AG04449 (cell line): ENCODE data around the gene VIPR2.
"Not testable (repeated sequence)": the region's sequence is repeated elsewhere in the genome, so short reads cannot be mapped to it uniquely, and the experiment has no call there.

Experiments
- CTCF ChIA-PET: fragments of 350-600 bp; formaldehyde crosslinking; extraction: SDS; loops from one replicate; lab custom pipeline; 2021; ENCODE audit warnings: antibody characterized with exemption; lab: Yijun Ruan, JAX
- POLR2A ChIA-PET: fragments of 400-600, 350-600 bp; formaldehyde crosslinking; extraction: SDS; loops from one replicate; lab custom pipeline; 2020; ENCODE audit warnings: antibody characterized with exemption, inconsistent platforms; lab: Yijun Ruan, JAX
- DNase-seq: peaks from one replicate; pipeline ENCODE4 v3.0.0-alpha.2; 2010; ENCODE audit warnings: low read depth, low spot score
- H3K4me3 ChIP-seq: 2 replicates; pipeline ENCODE4 v1.5.1; 2011; ENCODE audit warnings: low read depth, mild to moderate bottlenecking, control low read depth, low read length
- CTCF ChIP-seq: IDR thresholded peaks from one replicate; pipeline ENCODE4 v1.5.1; 2011; ENCODE audit warnings: mild to moderate bottlenecking, moderate library complexity, low read length, control low read depth, inconsistent platforms; ENCODE audit not compliant: insufficient read depth; ENCODE audit errors: missing control alignments

The VIPR2 gene

DNA sequence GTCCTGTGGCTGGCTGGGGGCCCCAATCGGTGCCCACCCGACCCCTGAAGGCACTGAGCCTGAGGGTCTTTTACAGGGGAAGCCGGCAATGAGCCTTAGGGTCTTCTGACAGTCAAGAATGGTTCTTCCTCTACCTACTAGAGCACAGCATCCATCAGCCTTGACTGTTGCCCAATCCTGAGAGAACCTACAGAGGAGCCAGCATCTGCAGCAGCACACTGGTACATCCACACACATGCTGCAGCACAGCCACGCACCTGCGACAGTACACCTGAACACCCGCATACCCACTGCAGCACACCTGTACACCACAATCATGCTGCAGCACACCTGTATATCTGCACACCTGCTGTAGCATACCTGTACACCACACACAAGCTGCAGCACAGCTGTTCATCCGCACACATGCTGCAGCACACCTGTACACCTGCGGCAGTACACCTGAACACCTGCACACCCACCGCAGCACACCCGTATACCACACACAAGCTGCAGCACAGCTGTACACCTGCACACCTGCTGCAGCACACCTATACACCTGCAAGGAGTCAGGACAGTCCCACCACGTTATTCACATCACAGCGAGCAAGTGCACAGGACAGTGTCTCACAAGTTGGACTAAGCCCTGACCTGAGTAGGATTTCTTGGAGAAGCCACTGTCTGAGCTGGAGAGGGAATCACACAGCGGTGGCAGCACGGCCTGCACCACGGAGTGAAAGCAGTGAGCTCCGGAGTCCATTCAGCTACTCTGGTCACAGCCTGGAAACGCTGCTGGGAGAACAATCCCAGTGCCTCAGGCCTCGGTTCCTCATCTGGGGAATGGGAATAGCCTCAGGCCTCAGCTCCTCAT, 56.4 kb downstream of the VIPR2 start:
- ChIA-PET POLR2A (no interaction called here), CTCF (no interaction called here)
- DNase-seq: no peak

DNA sequence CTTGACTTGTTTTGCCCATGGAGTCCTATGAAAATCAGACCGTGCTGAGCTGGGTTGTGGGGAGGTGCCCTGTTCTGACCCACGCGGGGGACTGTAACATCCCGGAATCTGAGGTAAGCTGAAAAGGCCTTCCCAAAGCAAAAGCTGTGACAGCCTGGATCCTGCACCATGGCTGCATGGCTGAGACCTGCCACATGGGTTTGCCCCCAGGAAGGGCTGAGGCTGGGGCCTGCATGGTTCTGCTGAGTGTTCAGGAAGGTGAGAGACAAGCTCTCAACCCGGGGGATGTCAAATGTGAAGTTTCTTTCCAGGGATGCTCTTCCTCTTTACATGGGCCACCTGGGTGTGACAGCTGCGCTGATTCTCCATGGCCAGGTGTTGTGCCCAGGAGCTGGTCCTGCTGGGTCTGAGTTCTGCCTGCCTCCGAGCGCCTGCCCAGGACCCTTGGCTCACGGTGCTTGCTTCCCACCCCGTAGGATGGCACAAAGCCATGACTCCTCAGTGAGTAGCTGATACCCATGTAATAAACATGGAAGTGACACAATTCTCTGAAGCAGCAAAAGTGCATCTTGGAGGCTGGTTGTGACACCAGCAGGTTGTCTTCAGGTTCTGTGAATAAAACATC, 58.3 kb downstream of the VIPR2 start:
- TF ChIP-seq CTCF: no peak
- CTCF ChIA-PET: no interaction called here
- DNase-seq: no peak
- POLR2A ChIA-PET: no interaction called here
- no peak overlapping the region for H3K4me3 ChIP-seq

More for the DNA sequence above, 56.4 kb downstream of the VIPR2 start:
- H3K4me3 ChIP-seq: no peak overlapping the region
- no peak for TF ChIP-seq CTCF

- DNase-seq: no peak
Observed at GRCh38 chr7:159084069-159084801, 60.4 kb downstream of the VIPR2 start.

GRCh38 chr7:159083698-159084068, 61.0 kb downstream of the VIPR2 start:
- DNase-seq: no peak
- no peak for TF ChIP-seq CTCF
- H3K4me3 ChIP-seq: no peak overlapping the region
- POLR2A ChIA-PET: no interaction called here
- CTCF ChIA-PET: no interaction called here

More at GRCh38 chr7:159084069-159084801, 60.4 kb downstream of the VIPR2 start:
- no peak for TF ChIP-seq CTCF
- POLR2A ChIA-PET: no interaction called here
- CTCF ChIA-PET: no interaction called here
- H3K4me3 ChIP-seq: no peak overlapping the region

- no peak overlapping the region for H3K4me3 ChIP-seq
- DNase-seq: no peak
- ChIA-PET POLR2A (no interaction called here), CTCF (no interaction called here)
- TF ChIP-seq CTCF: no peak
Observed at GRCh38 chr7:159083001-159083697, 61.5 kb downstream of the VIPR2 start.

GRCh38 chr7:159082075-159082474, 62.6 kb downstream of the VIPR2 start:
- H3K4me3 ChIP-seq, DNase-seq, CTCF ChIA-PET, POLR2A ChIA-PET: not testable (repeated sequence)
